H1 (cell line): Measurements from ENCODE around the gene IFT25. TPM values are rescaled to one million over a fixed set of nuclear protein-coding genes. Genes with fewer than 3 reads are reported as not detected.
A peak's percentile ranks its signal among the peaks of the same experiment; 100 is the strongest.

Source experiments
- CTCF ChIA-PET: fragments of 300-600 bp; sonication (Branson Sonifier 250); formaldehyde crosslinking; loops from one replicate; lab custom pipeline; 2021; ENCODE audit not compliant: partially characterized antibody; lab: Charles Lee
- POLR2A ChIA-PET: fragments of 300-600 bp; sonication (Branson Sonifier 250); formaldehyde crosslinking; loops from one replicate; lab custom pipeline; 2021; ENCODE audit warnings: inconsistent platforms; ENCODE audit not compliant: partially characterized antibody; lab: Charles Lee
- DNase-seq, 2 experiments: peaks; one replicate each; pipeline versions ENCODE4 v3.0.0 to v3.0.0-alpha.2; 2010 to 2022; ENCODE audit warnings: low spot score in 2 of 2, low read depth in 1 of 2, mixed read lengths in 1 of 2
- FAIRE-seq: peaks from 2 replicates; lab custom pipeline; 2011; peaks lifted over from hg19 to GRCh38; lab: Jason Lieb, UNC
- H2AFZ ChIP-seq: 2 replicates; pipeline ENCODE4 v1.8.1; 2012; ENCODE audit warnings: low read length, inconsistent platforms
- H2AK5ac ChIP-seq: 2 replicates; pipeline ENCODE4 v1.6.1; 2013; ENCODE audit warnings: low read depth, low read length
- H2BK120ac ChIP-seq: replicated peaks from 2 replicates; pipeline ENCODE3; 2013; ENCODE audit warnings: low read depth, low read length, inconsistent platforms
- H2BK12ac ChIP-seq: 2 replicates; pipeline ENCODE4 v1.6.1; 2013; ENCODE audit warnings: low read depth, low read length
- H2BK15ac ChIP-seq: 2 replicates; pipeline ENCODE4 v1.6.1; 2013; ENCODE audit warnings: low read length
- H2BK20ac ChIP-seq: 2 replicates; pipeline ENCODE4 v1.6.1; 2013; ENCODE audit warnings: low read length
- H2BK5ac ChIP-seq: 2 replicates; pipeline ENCODE4 v1.6.1; 2013; ENCODE audit warnings: low read depth, low read length
- H3K14ac ChIP-seq: 2 replicates; pipeline ENCODE4 v1.6.1; 2013; ENCODE audit warnings: inconsistent platforms; ENCODE audit not compliant: insufficient read length
- H3K18ac ChIP-seq: 2 replicates; pipeline ENCODE4 v1.6.1; 2013; ENCODE audit warnings: low read length; ENCODE audit errors: extremely low read depth
- H3K23ac ChIP-seq: 2 replicates; pipeline ENCODE4 v1.6.1; 2013; ENCODE audit warnings: inconsistent platforms; ENCODE audit not compliant: insufficient read length
- H3K23me2 ChIP-seq: 2 replicates; pipeline ENCODE4 v1.6.1; 2013; ENCODE audit warnings: low read depth, low read length
- H3K27ac ChIP-seq: 2 replicates; pipeline ENCODE4 v1.6.1; 2011; ENCODE audit warnings: low read depth, low read length, inconsistent platforms
- H3K27me3 ChIP-seq, 4 experiments: replicated peaks in 1 of 4; 1 replicate in 1 of 4; 2 replicates in 3 of 4; pipeline versions ENCODE4 v1.6.1 to v1.8.1; 2011 to 2013; ENCODE audit warnings: low read length in 3 of 4, mild to moderate bottlenecking in 3 of 4, inconsistent platforms in 2 of 4, mixed read lengths in 2 of 4, moderate library complexity in 1 of 4; ENCODE audit not compliant: control insufficient read depth in 3 of 4, insufficient read depth in 3 of 4; ENCODE audit errors: extremely low read depth in 1 of 4
- H3K36me3 ChIP-seq, 4 experiments: 2 replicates each; pipeline versions ENCODE4 v1.6.1 to v1.8.1; 2011 to 2013; ENCODE audit warnings: mild to moderate bottlenecking in 4 of 4, low read length in 3 of 4, moderate library complexity in 2 of 4, control low read depth in 1 of 4, inconsistent platforms in 1 of 4; ENCODE audit not compliant: insufficient read depth in 4 of 4, control insufficient read depth in 2 of 4
- H3K4ac ChIP-seq: replicated peaks from 2 replicates; pipeline ENCODE3; 2013; ENCODE audit warnings: low read length, low read depth, mixed read lengths, inconsistent platforms; ENCODE audit not compliant: insufficient read length
- H3K4me1 ChIP-seq, 4 experiments: replicated peaks in 1 of 4; 1 replicate in 1 of 4; 2 replicates in 3 of 4; pipeline versions ENCODE4 v1.6.1 to v1.8.1; 2011 to 2013; ENCODE audit warnings: low read length in 3 of 4, inconsistent platforms in 2 of 4, mixed read lengths in 1 of 4; ENCODE audit not compliant: insufficient read depth in 4 of 4, control insufficient read depth in 3 of 4
- H3K4me2 ChIP-seq, 2 experiments: 2 replicates each; pipeline versions ENCODE4 v1.6.1 to v1.8.1; 2011 to 2013; ENCODE audit warnings: low read depth in 2 of 2, low read length in 2 of 2, control low read depth in 1 of 2, inconsistent platforms in 1 of 2, mild to moderate bottlenecking in 1 of 2; ENCODE audit not compliant: insufficient read depth in 1 of 2
- H3K4me3 ChIP-seq, 4 experiments: fragments of 200-600, 300-600 bp in 1 of 4; sonication (generic), shearing (Covaris generic), sonication (Bioruptor Twin) in 1 of 4; 2 replicates each; pipeline versions ENCODE4 v1.5.1 to v1.8.1; 2011 to 2016; ENCODE audit warnings: low read length in 4 of 4, low read depth in 3 of 4, control low read depth in 2 of 4, inconsistent platforms in 2 of 4, mild to moderate bottlenecking in 2 of 4, mixed read lengths in 1 of 4, moderate library complexity in 1 of 4; ENCODE audit not compliant: insufficient read depth in 2 of 4; ENCODE audit errors: extremely low read depth in 1 of 4
- H3K56ac ChIP-seq: replicated peaks from 2 replicates; pipeline ENCODE3; 2013; ENCODE audit warnings: low read depth, mild to moderate bottlenecking, mixed read lengths, low read length, inconsistent platforms; ENCODE audit not compliant: insufficient read length
- H3K79me1 ChIP-seq: 2 replicates; pipeline ENCODE4 v1.6.1; 2013; ENCODE audit warnings: low read depth, low read length, control low read depth
- H3K79me2 ChIP-seq, 2 experiments: 2 replicates each; pipeline versions ENCODE4 v1.6.1 to v1.8.1; 2012 to 2013; ENCODE audit warnings: low read length in 2 of 2, mild to moderate bottlenecking in 2 of 2, inconsistent platforms in 1 of 2; ENCODE audit not compliant: insufficient read depth in 2 of 2, control insufficient read depth in 1 of 2
- H3K9ac ChIP-seq, 4 experiments: replicated peaks in 1 of 4; 1 replicate in 1 of 4; 2 replicates in 3 of 4; pipeline versions ENCODE4 v1.6.1 to v1.8.1; 2011 to 2013; ENCODE audit warnings: low read depth in 3 of 4, low read length in 3 of 4, control low read depth in 2 of 4, mild to moderate bottlenecking in 2 of 4, moderate library complexity in 2 of 4, inconsistent platforms in 1 of 4; ENCODE audit errors: extremely low read depth in 1 of 4
- H3K9me3 ChIP-seq, 2 experiments: 2 replicates each; pipeline versions ENCODE4 v1.6.1 to v1.8.1; 2012 to 2013; ENCODE audit warnings: mild to moderate bottlenecking in 2 of 2, moderate library complexity in 2 of 2, control low read depth in 1 of 2, inconsistent platforms in 1 of 2, low read depth in 1 of 2, low read length in 1 of 2, mixed read lengths in 1 of 2; ENCODE audit not compliant: insufficient read depth in 2 of 2
- H4K20me1 ChIP-seq, 2 experiments: replicated peaks in 1 of 2; 2 replicates each; pipeline versions ENCODE3 to v1.8.1; 2011 to 2013; ENCODE audit warnings: inconsistent platforms in 2 of 2, low read length in 2 of 2, mild to moderate bottlenecking in 1 of 2; ENCODE audit not compliant: insufficient read depth in 2 of 2, control insufficient read depth in 1 of 2
- H4K5ac ChIP-seq: 2 replicates; pipeline ENCODE4 v1.6.1; 2013; ENCODE audit warnings: low read length, low read depth, mixed read lengths, inconsistent platforms; ENCODE audit not compliant: insufficient read length
- H4K8ac ChIP-seq: 2 replicates; pipeline ENCODE4 v1.8.0; 2013; ENCODE audit warnings: mild to moderate bottlenecking, moderate library complexity, low read length, inconsistent platforms; ENCODE audit not compliant: insufficient read depth; ENCODE audit errors: extremely low read depth
- H4K91ac ChIP-seq: replicated peaks from 2 replicates; pipeline ENCODE3; 2013; ENCODE audit warnings: low read length, mixed read lengths, inconsistent platforms; ENCODE audit not compliant: insufficient read length
- RFX5 ChIP-seq: IDR thresholded peaks from 2 replicates; pipeline ENCODE4 v1.6.1; 2011; ENCODE audit warnings: low read depth, low read length, improper control_type of control experiment, borderline replicate concordance
- TAF1 ChIP-seq: IDR thresholded peaks from 2 replicates; pipeline ENCODE4 v1.6.1; 2011; ENCODE audit warnings: mild to moderate bottlenecking, low read depth, low read length
- WGBS, 2 experiments: shearing (Covaris generic) in 1 of 2; methylation state at CpG; one replicate each; pipeline versions ENCODE4 v1.1.6 to v1.1.7; 2013 to 2015; ENCODE audit warnings: low lambda C conversion rate in 2 of 2, mixed read lengths in 2 of 2, inconsistent platforms in 1 of 2, low coverage in 1 of 2, missing lambda C conversion rate in 1 of 2; ENCODE audit not compliant: insufficient replicate concordance in 2 of 2, insufficient coverage in 1 of 2, insufficient read length in 1 of 2; ENCODE audit errors: extremely low coverage in 1 of 2, missing lambda C conversion rate in 1 of 2; 5-methylcytosine and 5-hydroxymethylcytosine counted together
- polyA plus RNA-seq, 7 experiments: library from polyadenylated mRNA; depleted of rRNA in 3 of 7; stranded (reverse) in 5 of 7; unstranded in 2 of 7; fragments of >200 nt in 5 of 7; fragments of 200-250 nt in 2 of 7; gene quantifications; 1 replicate in 5 of 7; 2 replicates in 1 of 7; 4 replicates in 1 of 7; pipeline versions ENCODE4 v1.2.1 to v1.2.3, GENCODE V29; 2011 to 2013; ENCODE audit warnings: missing spikeins in 2 of 7, mixed read lengths in 2 of 7
- total RNA-seq: library from RNA; stranded (reverse); fragmentation: NEBNext Ultra II Directional; extraction: Animal tissue kit (Norgen Biotek cat#: 25700); gene quantifications from 2 replicates; pipeline ENCODE4 v1.2.1, GENCODE V29; 2021

IFT25 gene
- total and polyA plus RNA-seq, 2 of the 8 experiments (the other 6 are each of a cell fraction or from before 2014, with no cell fraction given), result 15.0 to 36.3 TPM

- peaks cover 1% of the 10 kb centered on the region; the same call in 1 of the 2 replicates for H3K23me2 ChIP-seq
- no peak within 1 kb of the TSS for H2BK12ac ChIP-seq
- H4K8ac ChIP-seq, result no peak within 1 kb of the TSS
- H2AFZ ChIP-seq, result no peak within 1 kb of the TSS
- no peak within 1 kb of the TSS for H2BK20ac ChIP-seq
- no peak within 1 kb of the TSS for H3K9ac ChIP-seq
- no peaks in the 10 kb centered on the region for H3K79me1 ChIP-seq
- no peak within 1 kb of the TSS for H3K4me3 ChIP-seq
- no peak within 1 kb of the TSS for H3K18ac ChIP-seq
- WGBS, 2 experiments, result 80% methylated on average over 14 of the region's 14 CpGs; no CpG with 5 or more reads in 1 of the 2 experiments
- no peak within 1 kb of the TSS for H3K27ac ChIP-seq
- H4K91ac ChIP-seq, result no peak within 1 kb of the TSS
- peaks cover 0 to 7% (median 2%) of the 10 kb centered on the region in 4 experiments; a peak in 3 of 7 replicates for H3K4me1 ChIP-seq
- no peak within 1 kb of the TSS for H3K23ac ChIP-seq
- H2BK15ac ChIP-seq, result no peak within 1 kb of the TSS
- no peak within 1 kb of the TSS for H3K14ac ChIP-seq
- no peaks in the 10 kb centered on the region for H3K36me3 ChIP-seq
- ChIA-PET POLR2A (interaction anchor here (0.7 to 1.1 kb wide), 3 partner anchors 16 to 99 kb away, joined by 3 to 4 read pairs (median 3); no protein-coding TSS in a partner anchor), CTCF (interaction anchor here (0.9 to 1.8 kb wide), 4 partner anchors 20 to 56 kb away, joined by 3 to 8 read pairs (median 5); no protein-coding TSS in a partner anchor)
- H2BK5ac ChIP-seq, result no peak within 1 kb of the TSS
- H3K56ac ChIP-seq, result no peak within 1 kb of the TSS
- FAIRE-seq (no peak), DNase-seq (no peak)
- H3K27me3 ChIP-seq, result no peaks in the 10 kb centered on the region; a peak in 1 of 7 replicates
- H4K20me1 ChIP-seq, result no peaks in the 10 kb centered on the region
- H4K5ac ChIP-seq, result no peak within 1 kb of the TSS
- no peak within 1 kb of the TSS for H3K4me2 ChIP-seq
- no peaks in the 10 kb centered on the region for H3K79me2 ChIP-seq
- no peaks in the 10 kb centered on the region for H3K9me3 ChIP-seq
- no peak within 1 kb of the TSS for H2BK120ac ChIP-seq
- H2AK5ac ChIP-seq, result no peak within 1 kb of the TSS
- H3K4ac ChIP-seq, result no peak within 1 kb of the TSS
- TF ChIP-seq RFX5 (no peak), TAF1 (0 out of 2 replicates have a peak, but pooled peaks have one; percentile 27)
Measured at GRCh38 chr1:53893999-53894636, 51.4 kb downstream of the IFT25 start, which contains the start of gene DIO1. Gene DIO1, plus strand, starts transcription at chr1:53894187. Its CDS starts 24 bp downstream, at chr1:53894211.
